GM12878 (cell line): ENCODE data around the gene GAP43. TPM values are rescaled to one million over a fixed set of nuclear protein-coding genes. Genes with fewer than 3 reads are reported as not detected.

Source experiments
- ATAC-seq: fragments of 200-7000 bp; cut with Tn5 transposase; 3 replicates; pipeline ENCODE4 v1.9.1; 2020; ENCODE audit warnings: mild to moderate bottlenecking, moderate library complexity
- BruUV-seq: library from RNA; stranded (reverse); fragments of 400-500 nt; replicated peaks from 2 replicates; lab custom pipeline; 2021; lab: Mats Ljungman, UMichigan
- CTCF ChIA-PET: fragments of 300-600 bp; sonication (Branson Sonifier 250); formaldehyde crosslinking; extraction: SDS; loops from one replicate; lab custom pipeline; 2021; ENCODE audit warnings: inconsistent platforms; lab: Yijun Ruan, JAX
- POLR2A ChIA-PET: fragments of 350-600 bp; formaldehyde crosslinking; extraction: SDS; loops from one replicate; lab custom pipeline; 2021; ENCODE audit warnings: inconsistent platforms; lab: Charles Lee
- RAD21 ChIA-PET: fragments of 300-600 bp; sonication (Branson Sonifier 250); formaldehyde crosslinking; loops from one replicate; lab custom pipeline; 2023; ENCODE audit warnings: antibody characterized with exemption; ENCODE audit not compliant: unreplicated experiment; lab: Charles Lee
- SMC1A ChIA-PET: fragments of 300-600 bp; sonication (Branson Sonifier 250); formaldehyde crosslinking; loops from one replicate; lab custom pipeline; 2023; ENCODE audit not compliant: unreplicated experiment, uncharacterized antibody; lab: Charles Lee
- DNase-seq: peaks from one replicate; pipeline ENCODE4 v3.0.0-alpha.2; 2011; ENCODE audit warnings: low read depth, low spot score
- FAIRE-seq: peaks from 3 replicates; lab custom pipeline; 2011; peaks lifted over from hg19 to GRCh38; lab: Jason Lieb, UNC
- H2AFZ ChIP-seq: 2 replicates; pipeline ENCODE4 v1.6.0; 2011; ENCODE audit warnings: low read depth, low read length, control low read depth; ENCODE audit not compliant: control insufficient read depth
- H3K27ac ChIP-seq: 2 replicates; pipeline ENCODE4 v1.5.1; 2011; ENCODE audit warnings: control low read depth; ENCODE audit not compliant: control insufficient read depth, insufficient read depth
- H3K27me3 ChIP-seq, 2 experiments: replicated peaks in 1 of 2; 2 replicates each; pipeline versions ENCODE4 v1.6.0 to v1.6.1; 2011; ENCODE audit warnings: low read length in 1 of 2; ENCODE audit not compliant: control insufficient read depth in 2 of 2, insufficient read depth in 2 of 2
- H3K36me3 ChIP-seq, 2 experiments: 2 replicates each; pipeline ENCODE4 v1.5.1; 2011; ENCODE audit warnings: low read length in 1 of 2; ENCODE audit not compliant: control insufficient read depth in 2 of 2, insufficient read depth in 2 of 2
- H3K4me1 ChIP-seq: 2 replicates; pipeline ENCODE4 v1.6.1; 2011; ENCODE audit warnings: mild to moderate bottlenecking, low read length, moderate library complexity, mixed read lengths; ENCODE audit not compliant: control insufficient read depth, insufficient read depth
- H3K4me2 ChIP-seq: 2 replicates; pipeline ENCODE4 v1.6.0; 2011; ENCODE audit warnings: control low read depth; ENCODE audit not compliant: control insufficient read depth, insufficient read depth
- H3K4me3 ChIP-seq: fragments of 200-600 bp; sonication (generic); 2 replicates; pipeline ENCODE4 v1.5.1; 2016
- H3K79me2 ChIP-seq: 2 replicates; pipeline ENCODE4 v1.6.0; 2011; ENCODE audit warnings: low read length; ENCODE audit not compliant: control insufficient read depth, insufficient read depth
- H3K9ac ChIP-seq: 2 replicates; pipeline ENCODE4 v1.8.0; 2011; ENCODE audit warnings: low read length, control low read depth, mixed read lengths; ENCODE audit not compliant: control insufficient read depth, insufficient read depth
- H3K9me3 ChIP-seq: replicated peaks from 3 replicates; pipeline ENCODE4 v1.5.1; 2011; ENCODE audit warnings: mild to moderate bottlenecking, low read length; ENCODE audit not compliant: control insufficient read depth, insufficient read depth
- H4K20me1 ChIP-seq: 2 replicates; pipeline ENCODE4 v1.6.0; 2011; ENCODE audit not compliant: control insufficient read depth, insufficient read depth
- CBX3 ChIP-seq: fragments of 200-600 bp; sonication (generic); IDR thresholded peaks from 2 replicates; pipeline ENCODE4 v1.6.1; 2016; ENCODE audit warnings: low read depth, borderline replicate concordance
- CREB1 ChIP-seq: IDR thresholded peaks from 2 replicates; pipeline ENCODE4 v1.6.1; 2012; ENCODE audit warnings: low read depth, mild to moderate bottlenecking, inconsistent platforms
- DPF2 ChIP-seq: fragments of 450-650 bp; IDR thresholded peaks from 2 replicates; pipeline ENCODE4 v1.6.1; 2017; ENCODE audit warnings: mild to moderate bottlenecking
- EGR1 ChIP-seq, 2 experiments: IDR thresholded peaks; 1 replicate in 1 of 2; 2 replicates in 1 of 2; pipeline ENCODE4 v1.6.1; 2011 to 2012; ENCODE audit warnings: low read depth in 2 of 2, low read length in 2 of 2, borderline replicate concordance in 1 of 2, mild to moderate bottlenecking in 1 of 2, moderate library complexity in 1 of 2
- HDAC2 ChIP-seq: fragments of 200-600 bp; sonication (generic); IDR thresholded peaks from 2 replicates; pipeline ENCODE4 v1.6.1; 2017
- MEF2B ChIP-seq: fragments of 450-650 bp; IDR thresholded peaks from 2 replicates; pipeline ENCODE4 v1.6.1; 2018; ENCODE audit warnings: mild to moderate bottlenecking, moderate library complexity; ENCODE audit not compliant: partially characterized antibody, poor library complexity, severe bottlenecking
- RFX5 ChIP-seq: IDR thresholded peaks from 2 replicates; pipeline ENCODE4 v1.6.1; 2011; ENCODE audit warnings: low read depth, low read length, improper control_type of control experiment
- SIN3A ChIP-seq: IDR thresholded peaks from 2 replicates; pipeline ENCODE4 v1.6.1; 2012; ENCODE audit warnings: low read depth, low read length, improper control_type of control experiment
- SMC3 ChIP-seq: IDR thresholded peaks from 2 replicates; pipeline ENCODE4 v1.6.1; 2011; ENCODE audit warnings: low read length, improper control_type of control experiment, borderline replicate concordance
- TCF12 ChIP-seq: IDR thresholded peaks from 2 replicates; pipeline ENCODE4 v1.6.1; 2011; ENCODE audit warnings: low read depth, mild to moderate bottlenecking, low read length
- USF1 ChIP-seq: IDR thresholded peaks from 2 replicates; pipeline ENCODE4 v1.6.1; 2011; ENCODE audit warnings: borderline replicate concordance, low read depth, mild to moderate bottlenecking, moderate library complexity, mixed read lengths, low read length; ENCODE audit not compliant: insufficient read depth; ENCODE audit errors: extremely low read length
- USF2 ChIP-seq: IDR thresholded peaks from 2 replicates; pipeline ENCODE4 v1.6.1; 2011; ENCODE audit warnings: low read depth, low read length, improper control_type of control experiment, borderline replicate concordance
- WRNIP1 ChIP-seq: IDR thresholded peaks from 2 replicates; pipeline ENCODE4 v1.6.1; 2011; ENCODE audit warnings: low read depth, low read length, improper control_type of control experiment, borderline replicate concordance
- ZBTB4 ChIP-seq: fragments of 450-650 bp; formaldehyde crosslinking; IDR thresholded peaks from 2 replicates; pipeline ENCODE4 v1.4.0; 2022; ENCODE audit warnings: mild to moderate bottlenecking, moderate library complexity
- WGBS: methylation state at CpG from one replicate; pipeline ENCODE4 v1.1.6; 2016; ENCODE audit warnings: low lambda C conversion rate; ENCODE audit not compliant: insufficient replicate concordance, insufficient coverage; ENCODE audit errors: missing lambda C conversion rate; 5-methylcytosine and 5-hydroxymethylcytosine counted together
- in situ Hi-C: fragments of 300-500 bp; cut with MboI; formaldehyde crosslinking; loops from 9 replicates; pipeline ENCODE4 v1.14.3; 2018; ENCODE audit warnings: mixed read lengths
- intact Hi-C: fragments of 100-400 bp; cut with micrococcal nuclease; formaldehyde crosslinking; loops from one replicate; pipeline ENCODE4 v1.14.2; 2022; ENCODE audit not compliant: unreplicated experiment
- polyA plus RNA-seq, 11 experiments: library from polyadenylated mRNA; depleted of rRNA in 4 of 11; unstranded in 6 of 11; stranded (reverse) in 5 of 11; fragments of >200 nt; fragmentation: Nextera tagmentation in 4 of 11; fragmentation: Illumina TruSeq in 1 of 11; extraction: Ambion mirVana in 4 of 11; extraction: Trizol in 1 of 11; gene quantifications; 1 replicate in 1 of 11; 2 replicates in 10 of 11; pipeline versions ENCODE4 v1.2.1 to v1.2.3, GENCODE V29; 2011 to 2016; ENCODE audit warnings: inconsistent platforms in 2 of 11, missing spikeins in 2 of 11, low read depth in 1 of 11
- total RNA-seq, 4 experiments: library from RNA; depleted of rRNA in 3 of 4; stranded (reverse); fragments of >200 nt in 3 of 4; fragmentation: Illumina TruSeq in 1 of 4; extraction: Trizol in 1 of 4; gene quantifications; 2 replicates each; pipeline versions ENCODE4 v1.2.1 to v1.2.3, GENCODE V29; 2013 to 2021

GAP43 gene
- total and polyA plus RNA-seq, 10 of the 15 experiments (the other 5 are each of a cell fraction or from before 2014, with no cell fraction given), result 0.06 to 0.16 TPM; not detected in 8

GRCh38 chr3:115611630-115612029 is 11.7 kb upstream of the GAP43 start (continued):
- TF ChIP-seq USF1 (no peak), SIN3A (no peak), TCF12 (no peak)
- TF ChIP-seq, all 136 proteins: peak for 0

GRCh38 chr3:115615001-115615814 is 8.1 kb upstream of the GAP43 start:
- H3K4me2 ChIP-seq, result no peak overlapping the region

More at GRCh38 chr3:115615001-115615814, 8.1 kb upstream of the GAP43 start:
- no peaks in the 10 kb centered on the region for H3K79me2 ChIP-seq
- ChIA-PET SMC1A (no interaction called here), RAD21 (no interaction called here), POLR2A (no interaction called here), CTCF (no interaction called here)
- no peak overlapping the region for H3K9ac ChIP-seq
- no peaks in the 10 kb centered on the region for H3K4me1 ChIP-seq
- no TSS peak for BruUV-seq
- FAIRE-seq (no peak), ATAC-seq (no peak), DNase-seq (no peak)
- H3K36me3 ChIP-seq, result no peaks in the 10 kb centered on the region
- no peaks in the 10 kb centered on the region for H4K20me1 ChIP-seq
- no peak overlapping the region for H3K4me3 ChIP-seq
- intact Hi-C loops (no loop called here), in situ Hi-C loops (no loop called here)
- 27% methylated on average over 2 of the region's 2 CpGs for WGBS
- H3K9me3 ChIP-seq, result no peaks in the 10 kb centered on the region
- 0 out of 4 replicates have a peak, but pooled peaks cover 0 to 1% of the 10 kb centered on the region in 2 experiments for H3K27me3 ChIP-seq
- no peak overlapping the region for H2AFZ ChIP-seq
- TF ChIP-seq USF2, result no peak
- TF ChIP-seq WRNIP1, result no peak
- TF ChIP-seq EGR1 (IDR thresholded peaks at IDR 0.05; ENCODE audit: borderline replicate concordance in 1 of 2, low read depth in 2 of 2, low read length in 2 of 2), result no peak
- no peak for TF ChIP-seq HDAC2
- no peak for TF ChIP-seq MEF2B
- TF ChIP-seq DPF2, result no peak
- TF ChIP-seq SMC3, result no peak
- no peak for TF ChIP-seq ZBTB4
- TF ChIP-seq CREB1, result no peak
- no peak for TF ChIP-seq RFX5
- no peak for TF ChIP-seq CBX3
- no peak overlapping the region for H3K27ac ChIP-seq
